GM18499 (cell line): Measurements from ENCODE around the gene UBE4A.
"Not testable (repeated sequence)": the region's sequence is repeated elsewhere in the genome, so short reads cannot be mapped to it uniquely, and the experiment has no call there.

Experiments used
- ATAC-seq: cut with Tn5 transposase; IDR thresholded peaks from one replicate; pipeline ENCODE4 v1.9.1; 2021; ENCODE audit warnings: moderate number of reproducible peaks; ENCODE audit not compliant: insufficient read depth, unreplicated experiment

Gene UBE4A

GRCh38 chr11:118398791-118399559 lies 39.6 kb downstream of the UBE4A start:
- ATAC-seq: no peak

- no peak for ATAC-seq
Measured at GRCh38 chr11:118401151-118401879, 41.9 kb downstream of the UBE4A start, which contains the start of gene ATP5MG. ATP5MG (plus strand) TSS chr11:118401606; CDS start chr11:118401666, 60 bp downstream.

- no peak for ATAC-seq
Measured at GRCh38 chr11:118401880-118402590, 42.6 kb downstream of the UBE4A start.

- not testable (repeated sequence) for ATAC-seq
Measured at GRCh38 chr11:118402594-118402993, 43.2 kb downstream of the UBE4A start.

GRCh38 chr11:118406599-118407166 lies 47.3 kb downstream of the UBE4A start:
- no peak for ATAC-seq

- no peak for ATAC-seq
Measured at GRCh38 chr11:118410055-118410745, 50.8 kb downstream of the UBE4A start.

- no peak for ATAC-seq
Measured at GRCh38 chr11:118411530-118411929, 52.1 kb downstream of the UBE4A start.

- no peak for ATAC-seq
Measured at GRCh38 chr11:118412921-118413320, 53.5 kb downstream of the UBE4A start.

GRCh38 chr11:118415062-118415738 lies 55.8 kb downstream of the UBE4A start:
- ATAC-seq: no peak

GRCh38 chr11:118415739-118416068 lies 56.3 kb downstream of the UBE4A start:
- ATAC-seq: no peak

GRCh38 chr11:118416900-118417299 lies 57.5 kb downstream of the UBE4A start:
- ATAC-seq: not testable (repeated sequence)

GRCh38 chr11:118417801-118418200 lies 58.4 kb downstream of the UBE4A start:
- ATAC-seq: no peak

GRCh38 chr11:118418766-118419165 lies 59.4 kb downstream of the UBE4A start:
- ATAC-seq: no peak

GRCh38 chr11:118427707-118428106 lies 68.3 kb downstream of the UBE4A start:
- ATAC-seq: no peak

GRCh38 chr11:118430956-118431355 lies 71.6 kb downstream of the UBE4A start:
- no peak for ATAC-seq

GRCh38 chr11:118434123-118434552 lies 74.7 kb downstream of the UBE4A start:
- ATAC-seq: no peak

GRCh38 chr11:118434553-118435289 lies 75.3 kb downstream of the UBE4A start:
- no peak for ATAC-seq

GRCh38 chr11:118435290-118435892 lies 76.0 kb downstream of the UBE4A start:
- no peak for ATAC-seq
